Adrenal gland (tissue), 5 donors: ENCODE data around the gene MANSC4.

Experiments
- CTCF ChIP-seq, 6 experiments: fragments of 450-650 bp in 4 of 6; fragments of 200-600 bp in 2 of 6; sonication (generic) in 1 of 6; IDR thresholded peaks; 1 replicate in 5 of 6; 2 replicates in 1 of 6; pipeline versions ENCODE4 v1.5.1 to v1.8.0; 2016 to 2021; ENCODE audit warnings: antibody characterized with exemption in 6 of 6, mild to moderate bottlenecking in 2 of 6, moderate library complexity in 1 of 6
- POLR2A ChIP-seq, 2 donors: fragments of 450-650 bp; IDR thresholded peaks; one replicate each; pipeline ENCODE4 v1.6.1; 2017; ENCODE audit warnings: antibody characterized with exemption in 2 of 2, mild to moderate bottlenecking in 2 of 2, moderate library complexity in 1 of 2
- donor health status: DM: no; HTN: no; CAD: no.

- TF ChIP-seq CTCF (IDR thresholded peaks at IDR 0.05): no peak
- TF ChIP-seq POLR2A (IDR thresholded peaks at IDR 0.05): no peak
Measured at GRCh38 chr12:27794818-27795584, 15.0 kb upstream of the MANSC4 start.
